HFF-Myc (cell line): Measurements from ENCODE around the gene ATP11B.
"Not testable (repeated sequence)": the region's sequence is repeated elsewhere in the genome, so short reads cannot be mapped to it uniquely, and the experiment has no call there.

Experiments
- DNase-seq: peaks from one replicate; pipeline ENCODE4 v3.0.0-alpha.2; 2011; ENCODE audit warnings: low read depth; ENCODE audit errors: extremely low read depth
- H3K4me3 ChIP-seq: replicated peaks from 2 replicates; pipeline ENCODE4 v1.5.1; 2011; ENCODE audit warnings: low read depth, mild to moderate bottlenecking, control low read depth, low read length
- TF ChIP-seq, protein P1 (sequence below): IDR thresholded peaks from 2 replicates; pipeline ENCODE4 v1.5.1; 2012; ENCODE audit warnings: mild to moderate bottlenecking, low read depth, low read length, control low read depth; ENCODE audit errors: missing control alignments

Gene ATP11B

DNA sequence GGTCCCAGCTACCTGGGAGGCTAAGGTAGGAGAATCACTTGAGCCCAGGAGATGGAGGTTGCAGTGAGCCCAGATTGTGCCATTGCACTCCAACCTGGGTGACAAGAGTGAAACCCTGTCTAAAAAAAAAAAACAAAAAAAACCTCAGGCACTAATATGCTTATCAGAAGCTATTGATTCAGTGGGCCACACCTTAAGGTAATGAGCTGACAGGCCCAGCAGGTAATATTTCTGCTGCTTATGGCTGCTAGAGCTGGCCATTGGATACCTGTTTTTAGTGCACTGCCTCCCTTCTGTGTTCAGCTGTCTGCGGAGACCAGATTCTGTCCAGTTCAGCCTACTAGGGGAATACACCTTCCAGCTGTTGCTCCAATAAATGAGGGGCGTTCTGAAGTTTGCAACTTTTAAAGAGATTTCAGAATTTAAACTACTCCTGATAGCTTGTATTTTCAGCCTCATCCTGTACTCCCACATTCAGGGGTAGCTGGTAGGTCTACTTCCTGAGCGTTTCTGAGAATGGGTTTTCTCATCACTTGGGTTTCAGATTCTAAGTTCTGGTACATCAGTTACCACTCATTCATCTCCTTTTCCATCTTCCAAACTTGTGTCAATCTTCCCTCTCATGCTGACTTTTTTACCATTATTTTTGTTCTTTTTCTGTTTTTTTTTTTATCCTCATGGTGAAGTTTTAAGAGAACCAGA lies 69.0 kb downstream of the ATP11B start:
- TF ChIP-seq, protein P1, sequence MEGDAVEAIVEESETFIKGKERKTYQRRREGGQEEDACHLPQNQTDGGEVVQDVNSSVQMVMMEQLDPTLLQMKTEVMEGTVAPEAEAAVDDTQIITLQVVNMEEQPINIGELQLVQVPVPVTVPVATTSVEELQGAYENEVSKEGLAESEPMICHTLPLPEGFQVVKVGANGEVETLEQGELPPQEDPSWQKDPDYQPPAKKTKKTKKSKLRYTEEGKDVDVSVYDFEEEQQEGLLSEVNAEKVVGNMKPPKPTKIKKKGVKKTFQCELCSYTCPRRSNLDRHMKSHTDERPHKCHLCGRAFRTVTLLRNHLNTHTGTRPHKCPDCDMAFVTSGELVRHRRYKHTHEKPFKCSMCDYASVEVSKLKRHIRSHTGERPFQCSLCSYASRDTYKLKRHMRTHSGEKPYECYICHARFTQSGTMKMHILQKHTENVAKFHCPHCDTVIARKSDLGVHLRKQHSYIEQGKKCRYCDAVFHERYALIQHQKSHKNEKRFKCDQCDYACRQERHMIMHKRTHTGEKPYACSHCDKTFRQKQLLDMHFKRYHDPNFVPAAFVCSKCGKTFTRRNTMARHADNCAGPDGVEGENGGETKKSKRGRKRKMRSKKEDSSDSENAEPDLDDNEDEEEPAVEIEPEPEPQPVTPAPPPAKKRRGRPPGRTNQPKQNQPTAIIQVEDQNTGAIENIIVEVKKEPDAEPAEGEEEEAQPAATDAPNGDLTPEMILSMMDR, result no peak
- DNase-seq, result no peak
- no peak overlapping the region for H3K4me3 ChIP-seq

DNA sequence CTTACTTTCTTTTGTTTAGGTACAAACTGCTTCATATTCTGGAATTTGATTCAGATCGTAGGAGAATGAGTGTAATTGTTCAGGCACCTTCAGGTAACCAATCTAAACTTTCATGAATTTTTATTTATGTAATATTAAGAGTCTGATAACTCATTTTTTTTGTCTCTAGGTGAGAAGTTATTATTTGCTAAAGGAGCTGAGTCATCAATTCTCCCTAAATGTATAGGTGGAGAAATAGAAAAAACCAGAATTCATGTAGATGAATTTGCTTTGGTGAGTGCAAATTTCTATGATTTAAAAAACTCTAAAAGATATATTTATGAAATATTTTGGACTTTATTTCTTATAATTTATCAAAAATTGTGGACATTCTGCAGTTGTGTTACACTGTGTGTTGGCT lies 75.8 kb downstream of the ATP11B start:
- DNase-seq, result no peak
- no peak overlapping the region for H3K4me3 ChIP-seq
- TF ChIP-seq, protein P1, result no peak

DNA sequence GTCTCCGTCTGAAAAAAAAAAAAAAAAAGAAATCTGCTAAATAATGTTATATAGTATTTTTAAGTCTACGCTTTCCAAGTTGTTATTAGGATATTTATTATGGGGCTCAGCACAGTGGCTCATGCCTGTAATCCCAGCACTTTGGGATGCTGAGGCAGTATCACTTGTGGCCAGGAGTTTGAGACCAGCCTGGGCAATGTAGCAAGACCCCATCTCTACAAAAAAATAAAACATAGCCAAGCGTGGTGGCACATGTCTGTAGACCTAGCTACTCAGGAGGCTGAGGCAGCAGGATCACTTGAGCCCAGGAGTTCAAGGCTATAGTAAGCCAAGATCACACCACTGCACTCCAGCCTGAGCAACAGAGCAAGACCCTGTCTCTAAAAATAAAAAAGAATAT lies 77.6 kb downstream of the ATP11B start:
- not testable (repeated sequence) for H3K4me3 ChIP-seq, DNase-seq

DNA sequence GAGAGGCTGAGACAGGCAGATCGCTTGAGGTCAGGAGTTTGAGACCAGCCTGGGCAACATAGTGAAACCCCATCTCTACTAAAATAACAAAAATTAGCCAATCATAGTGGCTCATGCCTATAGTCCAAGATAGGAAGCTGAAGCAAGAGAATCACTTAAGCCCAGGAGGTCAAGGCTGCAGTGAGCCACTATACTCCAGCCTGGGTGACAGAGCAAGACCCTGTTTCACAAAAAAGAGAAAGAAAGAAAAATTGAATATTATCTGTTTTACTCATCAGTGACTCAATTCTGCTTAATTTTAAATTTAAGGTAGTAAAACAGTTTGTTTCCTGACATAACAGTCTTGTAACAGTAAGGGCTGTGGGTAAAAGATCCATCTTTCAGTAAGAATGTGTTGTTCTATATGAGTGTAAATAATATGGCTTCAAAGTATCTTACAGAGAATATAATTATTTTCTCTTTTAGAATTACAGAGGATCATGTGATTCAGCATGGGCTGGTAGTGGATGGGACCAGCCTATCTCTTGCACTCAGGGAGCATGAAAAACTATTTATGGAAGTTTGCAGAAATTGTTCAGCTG lies 85.8 kb downstream of the ATP11B start:
- TF ChIP-seq, protein P1, result no peak
- DNase-seq, result no peak
- H3K4me3 ChIP-seq, result no peak overlapping the region

DNA sequence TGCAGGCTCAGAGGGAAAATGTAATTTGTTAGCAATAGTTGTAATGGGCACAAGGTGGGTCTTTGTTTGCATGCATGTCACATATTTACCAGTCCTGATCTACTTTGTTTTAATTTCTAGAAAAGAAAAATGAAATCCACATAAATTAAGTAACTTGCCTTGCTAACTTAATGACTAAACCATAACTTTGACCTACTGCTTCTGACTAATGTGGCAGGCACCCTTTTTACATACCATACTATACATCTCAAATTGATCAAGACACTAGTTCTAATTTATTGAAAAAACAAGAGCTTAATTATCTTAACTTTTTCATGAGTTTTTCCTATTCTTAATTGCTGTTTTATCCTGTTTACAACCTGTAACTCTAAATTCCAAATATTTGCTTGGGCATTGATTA lies 93.2 kb downstream of the ATP11B start:
- no peak overlapping the region for H3K4me3 ChIP-seq
- no peak for DNase-seq
- TF ChIP-seq, protein P1, result no peak

DNA sequence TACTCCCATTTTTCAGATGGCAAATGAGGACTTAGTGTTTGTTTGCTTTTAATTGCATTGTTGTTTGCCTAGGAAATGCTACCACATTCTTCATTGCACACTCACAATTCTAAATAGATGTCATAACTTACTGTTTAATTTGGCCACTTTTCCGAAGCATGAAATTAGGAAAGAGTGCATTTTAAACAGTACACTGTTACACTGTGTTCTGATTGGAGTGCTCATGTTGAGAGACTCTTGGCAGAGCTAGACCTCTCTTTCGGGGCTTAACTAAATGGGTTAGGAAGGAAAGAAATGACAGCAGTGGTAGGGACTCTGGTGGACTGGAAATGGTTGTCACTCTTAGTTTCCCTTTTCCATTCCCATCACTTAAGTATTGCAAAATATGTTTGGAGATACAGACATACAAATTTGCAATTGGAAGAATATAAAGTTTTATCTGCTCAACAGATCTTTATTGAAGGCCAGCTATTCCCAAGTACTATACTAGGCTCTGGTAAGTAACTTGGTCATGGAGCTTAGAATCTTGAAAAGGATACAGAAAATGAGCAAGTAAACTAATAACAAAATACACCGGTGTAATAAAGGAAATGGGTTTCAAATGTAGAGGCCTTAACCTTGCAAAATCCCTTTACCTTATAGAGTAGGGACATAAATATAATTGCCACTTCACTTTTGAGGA lies 96.8 kb downstream of the ATP11B start:
- no peak for DNase-seq
- TF ChIP-seq, protein P1, result no peak
- no peak overlapping the region for H3K4me3 ChIP-seq

DNA sequence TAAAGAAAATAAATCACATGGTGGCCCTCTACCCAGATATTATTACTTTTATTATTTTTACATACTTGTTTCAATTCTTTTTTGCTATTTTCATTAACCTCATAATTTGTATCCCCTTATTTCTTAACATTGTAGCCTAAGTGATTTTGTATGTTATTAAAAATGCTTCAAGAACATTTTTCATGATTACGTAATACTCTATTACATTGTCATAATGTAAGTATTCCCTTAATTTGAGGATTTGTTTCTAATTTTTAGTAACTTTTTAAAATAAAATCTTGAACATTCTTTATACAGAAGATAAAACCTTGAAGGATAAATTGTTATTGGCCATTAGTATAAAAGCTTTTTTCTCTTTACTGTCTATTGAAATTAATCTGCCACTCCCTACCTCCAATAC lies 98.1 kb downstream of the ATP11B start:
- TF ChIP-seq, protein P1, result no peak
- no peak overlapping the region for H3K4me3 ChIP-seq
- DNase-seq, result no peak
